ENCODE data around the gene FAM114A1. TPM values are rescaled to one million over a fixed set of nuclear protein-coding genes. Genes with fewer than 3 reads are reported as not detected.
A peak's percentile ranks its signal among the peaks of the same experiment; 100 is the strongest.

FAM114A1 gene
- total RNA-seq, 1 donor = 2.2 TPM

DNA sequence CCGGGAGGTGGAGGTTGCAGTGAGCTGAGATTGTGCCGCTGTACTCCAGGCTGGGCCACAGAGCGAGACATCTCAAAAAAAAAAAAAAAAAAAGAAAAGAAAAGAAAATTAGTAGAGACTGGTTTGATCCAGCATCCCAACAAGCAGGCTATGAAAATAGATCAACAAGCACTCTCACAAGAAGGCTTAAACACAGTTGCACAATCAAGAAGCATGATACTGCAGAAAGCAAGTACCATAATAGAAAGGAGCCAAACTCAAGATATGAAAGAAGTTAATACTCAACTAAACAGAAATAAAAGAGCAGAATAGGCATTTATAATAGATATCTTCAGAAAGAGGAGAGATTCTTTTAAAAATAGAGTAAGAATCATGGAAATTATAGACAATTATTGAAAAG, 21.6 kb upstream of the FAM114A1 start:
- Histone ChIP-seq H3K9me3 (ENCODE audit: low read depth, low read length) (no peaks in the 10 kb centered on the region), H3K4me3 (ENCODE audit: low read length) (no peak overlapping the region), H3K27me3 (ENCODE audit: insufficient read depth, low read length) (no peaks in the 10 kb centered on the region), H3K4me1 (ENCODE audit: insufficient read depth, low read length) (peaks cover 20% of the 10 kb centered on the region)

DNA sequence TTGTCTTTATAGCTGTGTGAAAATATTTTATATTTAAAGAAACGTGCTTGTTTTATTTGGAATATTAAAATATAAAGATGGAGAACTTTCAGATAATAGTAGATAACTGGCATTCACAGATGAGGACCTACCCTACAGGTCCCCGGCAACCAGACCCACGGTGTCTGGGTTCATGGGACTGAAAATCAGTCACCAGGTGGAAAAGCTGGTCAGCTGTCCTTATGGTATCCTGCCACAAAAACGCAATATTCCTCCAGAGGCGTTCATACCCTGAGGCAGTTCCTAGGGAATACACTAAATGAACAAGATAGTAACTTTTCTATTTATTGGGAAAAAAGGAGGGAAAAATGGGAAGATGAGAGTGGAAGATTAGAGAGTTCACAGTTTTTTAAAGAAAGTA, 12.1 kb upstream of the FAM114A1 start:
- H3K9me3 ChIP-seq (ENCODE audit: low read depth, low read length) = no peaks in the 10 kb centered on the region
- H3K4me1 ChIP-seq (ENCODE audit: insufficient read depth, low read length) = peaks cover 39% of the 10 kb centered on the region
- peak overlapping the region; percentile 48 for H3K4me3 ChIP-seq (ENCODE audit: low read length)
- no peaks in the 10 kb centered on the region for H3K27me3 ChIP-seq (ENCODE audit: insufficient read depth, low read length)

DNA sequence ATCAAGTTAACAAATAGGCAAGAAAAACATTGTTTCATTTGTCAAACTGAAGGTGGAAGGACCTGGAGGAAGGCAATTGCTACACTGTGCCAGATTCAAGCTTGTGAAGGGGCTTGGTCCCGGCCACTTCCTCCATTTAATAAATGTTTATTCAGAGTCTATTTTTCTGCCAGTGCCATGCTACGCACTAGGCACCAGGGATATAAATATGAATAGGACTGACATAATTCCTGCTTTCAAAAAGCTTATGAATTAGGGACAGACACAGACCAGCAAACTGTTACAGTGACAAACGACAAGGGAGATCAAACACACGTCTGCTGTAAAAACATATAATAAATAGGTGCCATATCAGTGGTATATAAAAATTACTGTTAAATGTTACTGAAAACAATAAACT, 11.6 kb upstream of the FAM114A1 start:
- Histone ChIP-seq H3K9me3 (ENCODE audit: low read depth, low read length) (no peaks in the 10 kb centered on the region), H3K4me1 (ENCODE audit: insufficient read depth, low read length) (peaks cover 45% of the 10 kb centered on the region), H3K27me3 (ENCODE audit: insufficient read depth, low read length) (no peaks in the 10 kb centered on the region), H3K4me3 (ENCODE audit: low read length) (peak overlapping the region; percentile 48)

DNA sequence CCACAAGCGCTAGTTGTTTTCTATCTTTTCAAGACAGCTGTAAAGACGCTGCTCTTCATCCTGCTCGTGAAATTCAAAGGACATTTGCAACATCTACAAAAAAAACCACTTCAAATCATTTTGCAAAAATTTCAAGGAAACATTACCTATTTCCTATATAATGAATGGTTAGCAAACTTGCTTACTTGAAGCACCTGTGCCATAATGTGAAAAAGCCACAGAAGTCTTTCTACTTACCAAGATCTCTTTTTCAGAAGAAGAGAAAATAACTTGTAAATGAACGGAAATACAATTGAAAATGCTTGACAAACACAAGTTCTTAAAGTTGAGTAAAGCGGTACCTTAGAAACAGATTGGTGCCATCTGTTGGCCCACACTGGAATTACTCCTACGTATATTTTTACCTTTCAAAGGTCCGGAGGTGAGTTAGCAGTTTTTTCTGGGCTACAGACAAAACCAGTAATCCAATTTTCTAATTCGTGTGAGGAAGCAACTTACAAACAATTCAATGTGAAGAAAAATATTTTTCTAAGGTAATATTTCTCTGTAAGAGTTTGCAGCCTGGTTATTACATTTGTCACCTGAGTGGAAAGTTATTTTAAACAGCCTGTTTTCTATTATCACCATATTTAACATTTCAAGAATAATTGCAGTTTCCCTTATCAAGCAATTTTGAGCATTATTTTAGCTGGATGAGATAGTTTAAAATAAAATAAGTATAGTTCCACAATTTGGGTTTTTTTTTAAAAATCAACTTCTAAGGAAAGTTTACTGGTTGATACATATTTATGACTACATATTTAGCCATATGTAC, 10.9 kb upstream of the FAM114A1 start, which contains the start of gene TLR6:
TSS of gene TLR6 (minus strand) at position 294 of the 814 bp plus-strand sequence. CDS start 27,344 bp downstream, outside the sequence.
- Histone ChIP-seq H3K4me1 (ENCODE audit: insufficient read depth, low read length) (peaks cover 45% of the 10 kb centered on the region), H3K27me3 (ENCODE audit: insufficient read depth, low read length) (no peaks in the 10 kb centered on the region)

DNA sequence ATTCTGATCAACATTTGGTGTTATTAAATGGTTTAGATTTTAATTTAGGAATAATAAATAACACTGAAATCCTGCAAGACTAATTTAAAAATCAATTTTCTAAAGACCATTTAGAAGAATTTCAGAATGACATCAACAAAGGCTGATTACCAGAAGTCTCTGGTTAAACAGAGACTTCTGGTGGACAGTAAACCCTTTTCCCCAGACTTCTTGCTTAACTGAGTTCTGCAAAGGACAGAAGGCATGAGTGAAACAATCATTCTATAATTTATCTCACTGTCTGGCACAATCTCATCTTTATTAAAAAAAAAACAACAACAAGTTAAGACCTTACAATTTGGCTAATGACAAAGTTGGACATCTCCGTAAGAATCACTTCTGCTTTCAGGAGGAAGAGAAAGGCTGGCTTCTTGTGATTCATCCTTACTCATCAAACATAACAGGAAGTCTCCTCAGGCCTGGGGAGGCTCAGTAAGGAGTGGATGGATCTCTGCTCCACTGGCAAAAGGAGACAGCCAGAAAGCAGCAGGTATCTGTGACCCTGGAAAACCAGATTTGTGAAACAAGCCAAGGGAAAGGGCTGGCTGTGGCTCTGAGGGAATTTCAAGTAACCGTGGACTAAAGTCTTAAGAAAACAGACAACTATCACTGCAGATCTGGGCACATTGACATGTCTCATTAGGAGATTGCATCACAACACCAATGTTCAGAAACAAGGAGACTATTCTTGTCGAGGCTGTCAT, 10.1 kb upstream of the FAM114A1 start:
- no peaks in the 10 kb centered on the region for H3K27me3 ChIP-seq (ENCODE audit: insufficient read depth, low read length)
- H3K4me1 ChIP-seq (ENCODE audit: insufficient read depth, low read length) = peaks cover 45% of the 10 kb centered on the region
- H3K4me3 ChIP-seq (ENCODE audit: low read length) = no peak overlapping the region
- H3K9me3 ChIP-seq (ENCODE audit: low read depth, low read length) = no peaks in the 10 kb centered on the region

More for the DNA sequence above, 10.9 kb upstream of the FAM114A1 start, which contains the start of gene TLR6:
- Histone ChIP-seq H3K9me3 (ENCODE audit: low read depth, low read length) (no peaks in the 10 kb centered on the region), H3K4me3 (ENCODE audit: low read length) (peak within 1 kb of the TSS; percentile 48)

DNA sequence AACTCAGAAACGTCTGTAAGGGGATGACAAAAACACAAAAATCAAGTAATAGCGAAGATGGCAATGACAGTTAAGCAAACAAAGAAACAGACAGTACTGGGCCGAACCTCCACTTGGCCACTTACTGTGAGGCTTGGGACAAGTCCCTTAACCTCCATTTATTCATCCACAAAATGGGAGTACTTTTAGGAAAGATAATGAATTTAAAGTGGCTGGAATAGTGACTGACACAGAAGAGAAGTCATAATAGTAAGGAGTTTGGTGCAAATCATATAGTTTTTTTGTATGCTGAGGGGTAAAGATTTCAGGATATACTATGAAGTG, 9.5 kb upstream of the FAM114A1 start:
- no peak overlapping the region for H3K4me3 ChIP-seq (ENCODE audit: low read length)
- no peaks in the 10 kb centered on the region for H3K27me3 ChIP-seq (ENCODE audit: insufficient read depth, low read length)
- no peaks in the 10 kb centered on the region for H3K9me3 ChIP-seq (ENCODE audit: low read depth, low read length)
- peaks cover 45% of the 10 kb centered on the region for H3K4me1 ChIP-seq (ENCODE audit: insufficient read depth, low read length)

DNA sequence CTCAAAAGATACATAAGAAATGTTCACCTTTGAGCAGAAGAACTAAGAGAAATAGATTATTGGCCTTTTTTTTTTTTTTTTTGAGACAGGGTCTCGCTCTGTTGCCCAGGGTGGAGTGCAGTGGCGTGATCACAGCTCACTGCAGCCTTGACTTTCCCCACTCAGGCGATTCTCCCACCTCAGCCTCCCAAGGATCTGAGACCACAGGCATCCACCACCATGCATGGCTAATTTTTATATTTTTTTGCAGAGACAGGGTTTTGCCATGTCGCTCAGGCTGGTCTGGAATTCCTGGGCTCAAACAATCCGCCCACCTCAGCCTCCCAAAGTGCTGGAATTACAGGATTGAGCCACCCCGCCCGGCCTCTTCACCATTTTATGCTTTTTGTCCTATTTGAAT, 8.1 kb upstream of the FAM114A1 start:
- H3K27me3 ChIP-seq (ENCODE audit: insufficient read depth, low read length) = no peaks in the 10 kb centered on the region
- H3K4me3 ChIP-seq (ENCODE audit: low read length) = no peak overlapping the region
- H3K4me1 ChIP-seq (ENCODE audit: insufficient read depth, low read length) = peaks cover 41% of the 10 kb centered on the region
- H3K9me3 ChIP-seq (ENCODE audit: low read depth, low read length) = no peaks in the 10 kb centered on the region

DNA sequence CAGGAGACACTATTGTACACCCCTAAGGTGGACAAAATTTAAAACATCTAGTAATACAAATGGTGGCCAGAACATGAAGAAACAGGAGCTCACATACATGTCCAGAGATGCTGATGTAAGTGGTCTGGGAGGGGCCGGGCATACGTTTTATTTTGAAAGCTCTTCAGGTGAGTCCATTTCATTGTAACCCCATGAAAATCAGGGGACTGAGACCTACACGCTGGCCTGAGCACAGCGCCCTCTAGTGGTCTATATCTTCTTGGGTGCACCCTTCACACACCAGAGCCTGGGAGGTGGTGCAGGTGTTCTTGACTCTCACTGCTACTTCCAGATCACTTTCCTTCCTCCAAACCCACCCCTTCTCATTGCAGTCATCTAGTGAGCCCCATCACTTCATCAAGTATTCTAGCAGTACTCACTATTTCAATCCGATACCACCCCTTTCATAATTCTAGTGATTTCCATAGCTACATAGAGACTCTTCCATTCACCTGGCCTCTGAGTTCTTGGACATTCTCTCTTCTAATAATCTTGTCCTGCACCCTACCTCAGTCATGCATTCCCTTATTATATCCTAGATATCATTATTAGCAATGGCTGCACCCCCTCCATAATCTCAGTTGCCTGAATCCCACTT, 6.7 kb upstream of the FAM114A1 start:
- Histone ChIP-seq H3K9me3 (ENCODE audit: low read depth, low read length) (no peaks in the 10 kb centered on the region), H3K4me1 (ENCODE audit: insufficient read depth, low read length) (peaks cover 41% of the 10 kb centered on the region), H3K27me3 (ENCODE audit: insufficient read depth, low read length) (no peaks in the 10 kb centered on the region), H3K4me3 (ENCODE audit: low read length) (no peak overlapping the region)

DNA sequence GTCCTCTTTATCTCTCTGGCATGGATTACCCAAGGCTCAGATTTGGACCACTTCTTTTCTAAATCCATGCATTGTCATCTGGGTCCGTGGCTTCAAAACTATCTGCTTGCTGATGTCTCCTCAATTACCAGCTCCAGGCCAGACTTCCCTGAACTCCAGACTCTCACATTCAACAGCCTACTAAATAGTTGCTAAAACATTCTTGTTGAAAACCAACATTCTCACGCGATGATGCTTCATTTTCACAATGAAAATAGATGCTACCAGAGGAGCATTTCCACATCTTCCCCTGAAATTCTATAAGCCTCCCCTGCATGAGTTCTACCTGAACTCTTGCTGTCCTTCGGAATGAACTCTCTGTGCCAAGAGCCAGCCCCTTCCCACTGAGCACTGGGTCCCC, 5.8 kb upstream of the FAM114A1 start:
- Histone ChIP-seq H3K4me1 (ENCODE audit: insufficient read depth, low read length) (peaks cover 41% of the 10 kb centered on the region), H3K4me3 (ENCODE audit: low read length) (no peak overlapping the region), H3K9me3 (ENCODE audit: low read depth, low read length) (no peaks in the 10 kb centered on the region)

DNA sequence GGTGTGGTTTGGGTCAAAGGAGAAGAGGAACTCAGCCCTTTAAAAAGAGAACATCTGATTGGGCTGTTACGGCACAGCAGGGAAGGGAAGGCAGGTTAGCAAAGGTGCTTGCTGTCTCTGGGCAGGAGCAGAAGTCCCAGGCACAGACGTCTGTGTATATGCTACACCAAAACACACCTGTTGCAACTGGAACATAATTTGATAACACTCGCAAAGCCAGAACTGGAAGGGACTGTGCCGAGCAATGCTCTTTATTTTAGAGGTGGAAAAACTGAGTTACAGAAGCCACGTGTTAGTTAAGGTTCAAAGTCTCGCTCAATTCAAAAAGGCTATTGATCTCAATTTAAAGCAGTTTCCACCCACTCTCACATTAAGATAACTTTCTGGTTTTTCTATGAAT, 2.2 kb upstream of the FAM114A1 start:
- Histone ChIP-seq H3K4me3 (ENCODE audit: low read length) (no peak overlapping the region), H3K4me1 (ENCODE audit: insufficient read depth, low read length) (peaks cover 27% of the 10 kb centered on the region), H3K27me3 (ENCODE audit: insufficient read depth, low read length) (no peaks in the 10 kb centered on the region), H3K9me3 (ENCODE audit: low read depth, low read length) (no peaks in the 10 kb centered on the region)

More for the DNA sequence above, 5.8 kb upstream of the FAM114A1 start:
- H3K27me3 ChIP-seq (ENCODE audit: insufficient read depth, low read length) = no peaks in the 10 kb centered on the region

DNA sequence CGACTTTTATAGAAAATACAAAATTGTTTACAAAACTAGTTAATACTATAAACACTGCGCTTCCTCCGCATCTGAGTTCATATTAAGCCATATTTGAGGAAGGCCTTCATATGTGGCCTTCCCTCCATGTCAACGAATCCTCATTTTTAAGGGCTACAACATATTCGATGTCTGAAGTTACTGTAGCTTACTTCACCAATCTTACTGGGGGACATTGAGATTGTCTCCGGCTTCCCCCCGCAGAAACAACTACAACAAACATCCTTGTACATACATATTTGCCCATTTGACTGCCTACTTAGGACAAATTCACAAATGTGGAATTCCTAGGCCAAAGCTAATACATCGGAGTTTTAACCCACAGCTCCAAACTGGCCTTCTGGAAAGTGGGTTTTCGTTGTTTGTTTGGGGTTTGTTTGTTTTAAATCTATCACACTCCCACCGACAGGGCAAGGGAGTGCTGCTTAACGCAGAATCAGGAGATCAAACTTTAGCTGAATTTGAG, 581 bp upstream of the FAM114A1 start:
- peak overlapping the region; percentile 26 for H3K4me3 ChIP-seq (ENCODE audit: low read length)
- no peaks in the 10 kb centered on the region for H3K27me3 ChIP-seq (ENCODE audit: insufficient read depth, low read length)
- peaks cover 21% of the 10 kb centered on the region for H3K4me1 ChIP-seq (ENCODE audit: insufficient read depth, low read length)
- H3K9me3 ChIP-seq (ENCODE audit: low read depth, low read length) = no peaks in the 10 kb centered on the region

DNA sequence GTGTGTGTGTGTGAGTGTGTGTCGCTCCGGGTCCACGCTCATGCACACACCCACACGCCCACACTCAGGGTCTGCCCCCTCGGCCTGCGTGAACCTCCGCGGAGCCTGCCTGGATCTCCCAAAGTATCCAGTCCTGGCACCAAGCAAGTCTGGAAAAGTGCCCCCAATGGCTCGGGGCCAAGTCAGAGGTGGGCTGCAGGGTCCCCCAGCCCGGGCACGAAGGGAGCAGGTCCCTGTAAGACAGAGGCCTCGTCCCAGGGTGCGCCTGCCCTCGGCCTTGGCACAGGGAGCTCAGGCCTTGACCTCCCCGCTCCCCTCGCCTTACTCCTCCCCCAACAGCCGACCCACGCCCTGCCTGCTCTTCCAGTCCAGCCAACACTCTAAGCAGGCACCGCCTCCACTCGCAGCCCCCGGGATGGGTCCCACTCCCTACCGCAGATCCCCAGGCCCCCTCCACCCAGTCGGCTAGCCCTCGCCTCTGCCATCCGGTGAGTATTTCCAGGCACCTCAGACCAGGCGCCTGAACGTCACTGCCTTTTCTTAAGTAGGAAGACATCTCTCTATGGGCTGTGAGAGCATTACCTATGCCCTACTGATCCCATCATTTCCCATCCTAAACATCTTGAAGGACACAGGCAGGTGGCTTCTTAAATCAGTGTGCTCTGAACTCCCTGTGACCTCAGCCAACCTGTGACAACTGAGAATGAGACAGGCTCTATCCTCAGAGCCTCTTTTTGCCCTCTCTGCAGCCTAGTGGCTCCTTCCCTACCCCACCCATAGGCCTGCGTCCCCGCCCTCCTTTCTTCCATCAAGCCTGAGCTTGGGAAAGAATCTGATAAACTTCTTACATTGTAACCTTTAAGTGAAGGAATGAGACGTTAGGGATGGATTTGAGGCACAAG, 704 bp downstream of the FAM114A1 start:
- Histone ChIP-seq H3K4me3 (ENCODE audit: low read length) (peak overlapping the region; percentile 37), H3K9me3 (ENCODE audit: low read depth, low read length) (no peaks in the 10 kb centered on the region), H3K27me3 (ENCODE audit: insufficient read depth, low read length) (no peaks in the 10 kb centered on the region), H3K4me1 (ENCODE audit: insufficient read depth, low read length) (peaks cover 21% of the 10 kb centered on the region)

DNA sequence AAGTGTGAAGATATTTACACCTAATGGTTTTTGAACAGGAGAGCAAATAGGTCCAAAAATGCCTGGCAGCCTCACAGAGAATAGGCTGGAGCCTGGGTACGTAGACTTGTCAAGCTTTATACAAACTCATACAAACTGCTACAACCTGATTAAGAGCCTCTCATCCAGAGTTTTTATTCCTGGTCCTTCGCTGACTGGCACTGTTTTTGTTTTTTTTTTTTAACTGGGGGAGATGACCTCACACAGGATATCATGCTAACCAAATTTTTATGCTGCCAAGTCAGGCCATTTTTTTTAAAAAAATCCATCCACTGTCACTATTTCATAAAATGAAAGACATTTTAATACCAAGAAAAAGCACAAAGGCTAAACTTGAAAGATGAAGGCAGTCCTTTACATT, 1.9 kb downstream of the FAM114A1 start:
- H3K4me1 ChIP-seq (ENCODE audit: insufficient read depth, low read length) = peaks cover 21% of the 10 kb centered on the region
- no peaks in the 10 kb centered on the region for H3K9me3 ChIP-seq (ENCODE audit: low read depth, low read length)
- no peak overlapping the region for H3K4me3 ChIP-seq (ENCODE audit: low read length)
- H3K27me3 ChIP-seq (ENCODE audit: insufficient read depth, low read length) = no peaks in the 10 kb centered on the region

DNA sequence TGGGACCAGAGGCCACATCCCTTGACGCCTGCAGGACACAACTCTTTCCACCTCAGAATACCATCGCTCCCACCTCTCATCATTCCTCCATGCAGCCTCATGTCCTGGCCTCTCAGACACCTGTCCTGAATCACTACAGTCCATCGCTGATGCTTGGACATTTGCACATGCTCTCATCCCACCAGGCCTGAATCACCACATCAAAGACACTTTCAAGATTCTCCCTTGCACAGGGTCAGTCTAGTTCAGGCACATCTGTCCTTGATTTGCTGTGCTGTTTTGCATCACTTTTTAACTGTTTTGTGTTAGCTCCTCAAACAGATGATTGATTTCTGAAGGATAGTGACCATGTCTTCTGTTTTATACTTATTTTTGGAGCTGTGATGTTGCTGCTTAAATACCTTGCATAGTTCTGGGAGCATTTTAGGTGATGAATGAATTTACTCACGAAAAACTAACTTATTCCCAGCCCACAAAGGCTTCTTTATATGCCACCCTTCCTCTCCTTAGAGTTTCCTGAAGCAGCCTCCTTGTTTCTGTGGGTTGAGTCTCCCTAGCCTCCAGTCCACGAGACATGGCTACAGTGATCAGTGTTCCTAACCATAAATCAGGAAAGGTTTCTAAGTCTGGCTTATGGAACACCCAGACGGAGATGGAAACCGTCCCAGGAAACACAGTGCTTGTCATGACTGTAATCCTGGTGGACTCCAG, 2.6 kb downstream of the FAM114A1 start:
- Histone ChIP-seq H3K4me3 (ENCODE audit: low read length) (no peak overlapping the region), H3K9me3 (ENCODE audit: low read depth, low read length) (no peaks in the 10 kb centered on the region), H3K4me1 (ENCODE audit: insufficient read depth, low read length) (peaks cover 20% of the 10 kb centered on the region), H3K27me3 (ENCODE audit: insufficient read depth, low read length) (no peaks in the 10 kb centered on the region)
